WI38 (cell line): ENCODE measurements around the gene COL5A1.

ENCODE experiments used
- H3K4me3 ChIP-seq: 2 replicates; pipeline ENCODE4 v1.5.1; 2011; ENCODE audit warnings: low read depth, mild to moderate bottlenecking, control low read depth, low read length
- CTCF ChIP-seq: IDR thresholded peaks from 2 replicates; pipeline ENCODE4 v1.5.1; 2012; ENCODE audit warnings: low read depth, mild to moderate bottlenecking, control low read depth, low read length

COL5A1 gene

DNA sequence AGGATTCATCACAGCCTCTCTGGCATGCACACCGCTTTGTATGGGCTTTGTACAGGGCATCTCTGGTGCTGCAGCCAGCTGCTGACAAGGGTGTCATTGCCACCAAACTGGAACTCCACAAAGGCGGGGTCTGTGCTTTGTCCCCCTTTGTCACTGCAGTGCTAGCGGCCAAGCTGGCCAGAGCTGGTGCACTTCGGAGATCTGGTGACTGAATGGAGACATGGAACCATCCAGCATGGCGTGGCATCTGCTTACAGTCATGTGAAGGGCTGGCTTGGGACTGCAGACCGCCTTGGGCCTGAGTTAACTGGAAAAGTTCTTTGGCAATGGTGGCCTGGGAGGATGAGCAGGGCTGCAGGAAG, 18.7 kb upstream of the COL5A1 start:
- H3K4me3 ChIP-seq, result no peak overlapping the region
- no peak for TF ChIP-seq CTCF

- H3K4me3 ChIP-seq, result no peak overlapping the region
- no peak for TF ChIP-seq CTCF
Observed at GRCh38 chr9:134623258-134624066, 18.1 kb upstream of the COL5A1 start.

DNA sequence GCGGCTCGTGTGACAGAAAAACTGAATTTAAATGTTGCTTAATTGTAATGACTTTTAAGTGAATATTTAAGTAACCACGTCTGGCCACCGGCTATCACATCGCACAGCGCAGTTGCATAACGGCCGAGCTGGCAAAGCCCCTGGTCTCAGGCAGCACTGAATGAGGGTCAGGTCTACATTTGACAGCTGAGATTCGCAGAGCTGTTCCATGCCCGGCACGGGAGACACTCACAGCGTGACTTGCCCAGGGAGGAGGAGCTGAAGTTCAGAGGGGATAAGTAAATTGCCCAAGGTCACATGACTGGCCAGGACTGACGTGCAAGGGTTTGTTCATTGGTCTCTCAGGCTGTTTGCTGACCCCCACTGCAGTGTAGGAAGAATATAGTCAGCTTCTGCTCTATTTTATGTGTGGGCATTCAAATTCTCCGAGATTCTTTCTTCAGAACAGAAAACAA, 17.4 kb upstream of the COL5A1 start:
- no peak for TF ChIP-seq CTCF

DNA sequence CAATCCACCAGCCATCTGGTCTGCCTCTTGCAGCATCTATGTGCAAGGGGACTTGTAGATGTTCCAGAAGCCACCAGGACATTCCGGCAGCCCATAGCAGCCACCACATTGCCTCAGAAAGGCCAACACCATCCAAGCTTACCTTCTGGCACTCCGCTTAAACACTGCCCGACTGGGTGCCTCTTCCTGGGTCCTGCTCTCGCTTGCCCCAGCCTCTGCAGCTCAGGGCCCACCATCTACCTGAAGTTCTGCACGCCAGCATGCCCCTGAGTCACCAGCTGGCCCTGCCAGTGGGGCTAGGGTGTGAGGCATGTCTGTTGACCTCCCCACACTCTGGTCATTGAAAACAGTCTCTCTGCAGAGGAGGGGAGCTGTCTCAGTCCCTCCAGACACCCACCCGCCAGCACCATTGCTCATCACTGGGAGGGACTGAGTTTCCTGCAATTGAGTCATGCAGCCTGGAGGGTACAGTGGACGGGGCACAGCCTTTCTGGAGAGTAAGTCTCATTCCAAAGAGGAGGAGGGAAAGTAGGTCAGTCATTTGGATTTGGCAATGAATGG, 16.9 kb upstream of the COL5A1 start:
- no peak for TF ChIP-seq CTCF
- no peak overlapping the region for H3K4me3 ChIP-seq

More for the DNA sequence above, 17.4 kb upstream of the COL5A1 start:
- no peak overlapping the region for H3K4me3 ChIP-seq

DNA sequence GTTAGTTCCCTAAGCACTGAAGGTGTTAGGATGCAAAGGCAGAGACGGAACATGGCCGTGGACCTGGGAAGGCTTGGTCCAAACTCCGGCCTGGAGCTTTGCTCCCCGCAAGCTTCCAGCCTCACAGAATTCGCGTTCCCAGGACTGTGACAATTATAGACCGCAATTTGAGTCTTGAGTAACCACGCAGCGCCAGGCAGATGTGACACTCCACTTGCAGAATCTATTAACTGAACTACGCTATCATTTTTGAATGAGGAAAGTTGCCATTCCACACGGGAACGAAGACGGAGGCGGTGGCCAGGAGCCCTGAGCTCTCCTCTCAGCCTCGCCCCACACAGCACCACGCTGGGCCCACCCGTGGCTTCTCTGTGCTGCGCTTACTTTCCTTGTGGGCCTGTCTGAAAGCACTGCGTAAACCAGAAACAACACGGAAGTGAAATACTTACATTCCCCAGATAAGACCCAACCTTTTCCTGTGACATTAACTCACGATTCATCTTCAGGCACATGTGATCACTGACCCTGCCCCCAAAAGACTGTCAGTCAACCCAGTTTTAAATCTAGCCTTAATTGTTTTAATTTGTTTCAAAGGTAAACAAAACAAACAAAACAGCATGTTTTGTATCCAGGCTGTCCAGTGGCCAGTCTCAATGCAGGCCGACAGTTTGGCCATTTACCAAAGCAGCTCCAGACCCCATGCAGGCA, 16.1 kb upstream of the COL5A1 start:
- H3K4me3 ChIP-seq, result no peak overlapping the region
- no peak for TF ChIP-seq CTCF

GRCh38 chr9:134626069-134626423, 15.6 kb upstream of the COL5A1 start:
- TF ChIP-seq CTCF, result no peak
- H3K4me3 ChIP-seq, result no peak overlapping the region
